Sigmoid colon (tissue), 3 donors: ENCODE data around the gene CLK1.

Experiments used
- POLR2A ChIP-seq, 2 donors: fragments of 450-650 bp; IDR thresholded peaks; one replicate each; pipeline ENCODE4 v1.6.1; 2016; ENCODE audit warnings: antibody characterized with exemption in 2 of 2, mild to moderate bottlenecking in 2 of 2, moderate library complexity in 2 of 2
- TF ChIP-seq, protein P1 (sequence below), 4 experiments: fragments of 450-650 bp in 3 of 4; fragments of 200-600 bp in 1 of 4; IDR thresholded peaks; one replicate each; pipeline ENCODE4 v1.5.1; 2016 to 2019; ENCODE audit warnings: antibody characterized with exemption in 4 of 4, mild to moderate bottlenecking in 3 of 4, moderate library complexity in 2 of 4

DNA sequence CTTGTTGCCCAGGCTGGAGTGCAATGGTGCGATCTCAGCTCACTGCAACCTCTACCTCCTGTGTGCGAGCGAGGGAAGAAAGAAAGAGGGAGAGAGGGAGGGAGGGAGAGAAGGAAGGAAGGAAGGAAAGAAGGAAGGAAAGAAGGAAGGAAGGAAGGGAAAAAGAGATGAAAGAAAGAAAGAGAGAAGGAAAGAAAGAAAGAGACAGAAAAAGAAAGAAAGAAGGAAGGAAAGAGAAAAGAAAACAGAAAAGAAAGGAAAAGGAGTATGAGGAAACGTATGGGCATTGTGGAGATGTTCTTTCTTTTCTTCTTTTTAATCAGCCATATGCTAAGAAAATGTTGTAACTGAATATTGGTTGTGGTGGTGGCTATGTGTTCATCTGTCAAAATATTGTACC lies 16.5 kb downstream of the CLK1 start:
- no peak for TF ChIP-seq POLR2A (IDR thresholded peaks at IDR 0.05)
- TF ChIP-seq, protein P1, sequence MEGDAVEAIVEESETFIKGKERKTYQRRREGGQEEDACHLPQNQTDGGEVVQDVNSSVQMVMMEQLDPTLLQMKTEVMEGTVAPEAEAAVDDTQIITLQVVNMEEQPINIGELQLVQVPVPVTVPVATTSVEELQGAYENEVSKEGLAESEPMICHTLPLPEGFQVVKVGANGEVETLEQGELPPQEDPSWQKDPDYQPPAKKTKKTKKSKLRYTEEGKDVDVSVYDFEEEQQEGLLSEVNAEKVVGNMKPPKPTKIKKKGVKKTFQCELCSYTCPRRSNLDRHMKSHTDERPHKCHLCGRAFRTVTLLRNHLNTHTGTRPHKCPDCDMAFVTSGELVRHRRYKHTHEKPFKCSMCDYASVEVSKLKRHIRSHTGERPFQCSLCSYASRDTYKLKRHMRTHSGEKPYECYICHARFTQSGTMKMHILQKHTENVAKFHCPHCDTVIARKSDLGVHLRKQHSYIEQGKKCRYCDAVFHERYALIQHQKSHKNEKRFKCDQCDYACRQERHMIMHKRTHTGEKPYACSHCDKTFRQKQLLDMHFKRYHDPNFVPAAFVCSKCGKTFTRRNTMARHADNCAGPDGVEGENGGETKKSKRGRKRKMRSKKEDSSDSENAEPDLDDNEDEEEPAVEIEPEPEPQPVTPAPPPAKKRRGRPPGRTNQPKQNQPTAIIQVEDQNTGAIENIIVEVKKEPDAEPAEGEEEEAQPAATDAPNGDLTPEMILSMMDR (IDR thresholded peaks at IDR 0.05), result no peak
